IMR-90 (cell line): ENCODE measurements around the gene SLC19A2. TPM values are rescaled to one million over a fixed set of nuclear protein-coding genes. Genes with fewer than 3 reads are reported as not detected.

Source experiments
- ATAC-seq: fragments of 200-7000 bp; cut with Tn5 transposase; 2 replicates; pipeline ENCODE4 v1.9.1; 2020; ENCODE audit warnings: low read depth, mild to moderate bottlenecking, moderate library complexity
- BruUV-seq: library from RNA; stranded (reverse); fragments of 400-500 nt; replicated peaks from 2 replicates; lab custom pipeline; 2021; lab: Mats Ljungman, UMichigan
- CTCF ChIA-PET: fragments of 300-600 bp; formaldehyde crosslinking; extraction: SDS; loops from one replicate; lab custom pipeline; 2021; ENCODE audit warnings: antibody characterized with exemption; lab: Yijun Ruan, JAX
- POLR2A ChIA-PET: fragments of 300-600 bp; sonication (Branson Sonifier 250); formaldehyde crosslinking; loops from one replicate; lab custom pipeline; 2022; ENCODE audit warnings: antibody characterized with exemption; ENCODE audit not compliant: unreplicated experiment; lab: Charles Lee
- DNase-seq: peaks from one replicate; pipeline ENCODE4 v3.0.0; 2013
- H2AFZ ChIP-seq: replicated peaks from 2 replicates; pipeline ENCODE3; 2013; ENCODE audit warnings: low read length, mild to moderate bottlenecking; ENCODE audit not compliant: poor library complexity
- H2AK5ac ChIP-seq: 2 replicates; pipeline ENCODE4 v1.6.1; 2013; ENCODE audit warnings: low read depth, low read length, inconsistent platforms
- H2AK9ac ChIP-seq: replicated peaks from 2 replicates; pipeline ENCODE3; 2013; ENCODE audit warnings: mild to moderate bottlenecking, low read depth, low read length, moderate library complexity; ENCODE audit not compliant: poor library complexity
- H2BK120ac ChIP-seq: 2 replicates; pipeline ENCODE4 v1.6.1; 2013; ENCODE audit warnings: low read depth, low read length, inconsistent platforms
- H2BK15ac ChIP-seq: 3 replicates; pipeline ENCODE4 v1.6.1; 2013; ENCODE audit warnings: low read depth, low read length, inconsistent platforms
- H2BK20ac ChIP-seq: 2 replicates; pipeline ENCODE4 v1.6.1; 2013; ENCODE audit warnings: low read depth, mild to moderate bottlenecking, inconsistent platforms, low read length, moderate library complexity
- H2BK5ac ChIP-seq: 2 replicates; pipeline ENCODE4 v1.6.1; 2013; ENCODE audit warnings: mild to moderate bottlenecking, low read depth, low read length, inconsistent platforms; ENCODE audit not compliant: poor library complexity, severe bottlenecking
- H3K14ac ChIP-seq: replicated peaks from 2 replicates; pipeline ENCODE4 v1.6.1; 2013; ENCODE audit warnings: low read depth, low read length, inconsistent platforms
- H3K18ac ChIP-seq: 2 replicates; pipeline ENCODE4 v1.6.1; 2013; ENCODE audit warnings: low read depth, low read length, control low read depth
- H3K23ac ChIP-seq: 2 replicates; pipeline ENCODE4 v1.6.1; 2013; ENCODE audit warnings: low read depth, low read length, inconsistent platforms
- H3K27ac ChIP-seq: 2 replicates; pipeline ENCODE4 v1.5.1; 2013; ENCODE audit warnings: mild to moderate bottlenecking, control low read depth, low read length; ENCODE audit not compliant: insufficient read depth
- H3K27me3 ChIP-seq: 2 replicates; pipeline ENCODE4 v1.6.1; 2013; ENCODE audit warnings: low read length; ENCODE audit not compliant: control insufficient read depth, insufficient read depth
- H3K36me3 ChIP-seq: 2 replicates; pipeline ENCODE4 v1.6.1; 2013; ENCODE audit warnings: low read length, mixed read lengths; ENCODE audit not compliant: control insufficient read depth, insufficient read depth
- H3K4ac ChIP-seq: 2 replicates; pipeline ENCODE4 v1.6.1; 2013; ENCODE audit warnings: low read depth, low read length, inconsistent platforms
- H3K4me1 ChIP-seq: 2 replicates; pipeline ENCODE4 v1.6.1; 2013; ENCODE audit warnings: low read length, mixed read lengths; ENCODE audit not compliant: control insufficient read depth, insufficient read depth
- H3K4me2 ChIP-seq: 2 replicates; pipeline ENCODE4 v1.6.1; 2013; ENCODE audit warnings: low read depth, mild to moderate bottlenecking, control low read depth, low read length, moderate library complexity
- H3K4me3 ChIP-seq: 2 replicates; pipeline ENCODE4 v1.5.1; 2013; ENCODE audit warnings: low read depth, mild to moderate bottlenecking, control low read depth, low read length, moderate library complexity; ENCODE audit not compliant: insufficient read depth
- H3K56ac ChIP-seq: 2 replicates; pipeline ENCODE4 v1.6.1; 2013; ENCODE audit warnings: low read length, inconsistent platforms; ENCODE audit not compliant: insufficient read depth; ENCODE audit errors: extremely low read depth
- H3K79me1 ChIP-seq, 2 experiments: 2 replicates each; pipeline ENCODE4 v1.6.1; 2013; ENCODE audit warnings: low read length in 2 of 2, inconsistent platforms in 1 of 2, low read depth in 1 of 2
- H3K9ac ChIP-seq: 2 replicates; pipeline ENCODE4 v1.6.1; 2013; ENCODE audit warnings: low read depth, low read length, control low read depth
- H3K9me1 ChIP-seq: 2 replicates; pipeline ENCODE4 v1.6.1; 2013; ENCODE audit warnings: low read length, inconsistent platforms; ENCODE audit not compliant: insufficient read depth
- H3K9me3 ChIP-seq: 2 replicates; pipeline ENCODE4 v1.6.1; 2013; ENCODE audit warnings: low read length; ENCODE audit not compliant: control insufficient read depth, insufficient read depth
- H4K20me1 ChIP-seq: 2 replicates; pipeline ENCODE4 v1.6.1; 2013; ENCODE audit warnings: low read length, inconsistent platforms; ENCODE audit not compliant: insufficient read depth
- H4K5ac ChIP-seq: 2 replicates; pipeline ENCODE4 v1.6.1; 2013; ENCODE audit warnings: mild to moderate bottlenecking, low read depth, low read length, control low read depth
- H4K8ac ChIP-seq, 2 experiments: 2 replicates each; pipeline ENCODE4 v1.6.1; 2013; ENCODE audit warnings: low read depth in 2 of 2, low read length in 2 of 2, control low read depth in 1 of 2, inconsistent platforms in 1 of 2
- H4K91ac ChIP-seq: 2 replicates; pipeline ENCODE4 v1.6.1; 2013; ENCODE audit warnings: low read depth, low read length, inconsistent platforms; ENCODE audit not compliant: insufficient read depth
- BHLHE40 ChIP-seq: fragments of 150-350 bp; IDR thresholded peaks from 2 replicates; pipeline ENCODE4 v1.6.1; 2016; ENCODE audit warnings: mild to moderate bottlenecking, low read depth, low read length
- CEBPB ChIP-seq: IDR thresholded peaks from 2 replicates; pipeline ENCODE4 v1.6.1; 2012; ENCODE audit warnings: low read depth, low read length, improper control_type of control experiment
- CHD1 ChIP-seq: IDR thresholded peaks from 2 replicates; pipeline ENCODE4 v1.6.1; 2012; ENCODE audit warnings: low read depth, low read length, improper control_type of control experiment
- MAFK ChIP-seq: IDR thresholded peaks from 2 replicates; pipeline ENCODE4 v1.6.1; 2012; ENCODE audit warnings: low read depth, low read length, improper control_type of control experiment
- MAZ ChIP-seq: IDR thresholded peaks from 2 replicates; pipeline ENCODE4 v1.6.1; 2012; ENCODE audit warnings: low read depth, mild to moderate bottlenecking, low read length, improper control_type of control experiment, moderate library complexity, borderline replicate concordance
- MXI1 ChIP-seq: IDR thresholded peaks from 2 replicates; pipeline ENCODE4 v1.6.1; 2012; ENCODE audit warnings: low read depth, mild to moderate bottlenecking, low read length, moderate library complexity, borderline replicate concordance
- NFE2L2 ChIP-seq: fragments of 150-350 bp; IDR thresholded peaks from 2 replicates; pipeline ENCODE4 v1.6.1; 2016; ENCODE audit warnings: low read depth, mild to moderate bottlenecking, low read length
- POLR2A ChIP-seq: IDR thresholded peaks from 2 replicates; pipeline ENCODE4 v1.6.1; 2012; ENCODE audit warnings: mild to moderate bottlenecking, low read depth, low read length
- RAD21 ChIP-seq: IDR thresholded peaks from 2 replicates; pipeline ENCODE4 v1.6.1; 2012; ENCODE audit warnings: low read length, improper control_type of control experiment
- RCOR1 ChIP-seq: IDR thresholded peaks from 2 replicates; pipeline ENCODE4 v1.6.1; 2012; ENCODE audit warnings: mild to moderate bottlenecking, low read length, improper control_type of control experiment; ENCODE audit not compliant: insufficient replicate concordance
- RFX5 ChIP-seq: IDR thresholded peaks from 2 replicates; pipeline ENCODE4 v1.8.0; 2012; ENCODE audit warnings: low read depth, mild to moderate bottlenecking, low read length, moderate library complexity
- SMC3 ChIP-seq: fragments of 150-350 bp; IDR thresholded peaks from 2 replicates; pipeline ENCODE4 v1.6.1; 2016; ENCODE audit warnings: low read depth, mild to moderate bottlenecking, antibody characterized with exemption, low read length, moderate library complexity
- dilution Hi-C: fragments of 300-500 bp; cut with HindIII; formaldehyde crosslinking; loops from one replicate; pipeline ENCODE4 v1.14.3; 2018; ENCODE audit warnings: low sequenced_read_pairs; ENCODE audit not compliant: unreplicated experiment
- in situ Hi-C: fragments of 300-500 bp; cut with MboI; formaldehyde crosslinking; loops from 3 replicates; pipeline ENCODE4 v1.14.3; 2019; ENCODE audit warnings: low sequenced_read_pairs, inconsistent platforms, mixed read lengths
- intact Hi-C: fragments of 100-400 bp; cut with micrococcal nuclease; formaldehyde crosslinking; loops from 2 replicates; pipeline ENCODE4 v1.10.0; 2022
- polyA plus RNA-seq, 3 experiments: library from polyadenylated mRNA; depleted of rRNA; stranded (reverse); fragments of >200 nt; gene quantifications; 2 replicates each; pipeline ENCODE4 v1.2.3, GENCODE V29; 2012; ENCODE audit warnings: low replicate concordance in 1 of 3
- total RNA-seq: library from RNA; depleted of rRNA; stranded (reverse); fragments of >200 nt; gene quantifications from 2 replicates; pipeline ENCODE4 v1.2.3, GENCODE V29; 2012
- TF ChIP-seq, protein P1 (sequence below): fragments of 150-350 bp; IDR thresholded peaks from 2 replicates; pipeline ENCODE4 v1.6.1; 2017; ENCODE audit warnings: mild to moderate bottlenecking, antibody characterized with exemption, low read length, low read depth
- TF ChIP-seq, protein P2 (sequence below): fragments of 150-350 bp; IDR thresholded peaks from 2 replicates; pipeline ENCODE4 v1.6.1; 2016; ENCODE audit warnings: low read depth, mild to moderate bottlenecking, low read length, moderate library complexity, borderline replicate concordance
- TF ChIP-seq, protein P3 (sequence below): conservative IDR thresholded peaks from 2 replicates; pipeline ENCODE4 v1.5.1; 2012; ENCODE audit warnings: mild to moderate bottlenecking, low read depth, low read length, improper control_type of control experiment

SLC19A2 gene
- total and polyA plus RNA-seq, 2 of the 4 experiments (the other 2 are of a cell fraction): 3.6 to 5.2 TPM

DNA sequence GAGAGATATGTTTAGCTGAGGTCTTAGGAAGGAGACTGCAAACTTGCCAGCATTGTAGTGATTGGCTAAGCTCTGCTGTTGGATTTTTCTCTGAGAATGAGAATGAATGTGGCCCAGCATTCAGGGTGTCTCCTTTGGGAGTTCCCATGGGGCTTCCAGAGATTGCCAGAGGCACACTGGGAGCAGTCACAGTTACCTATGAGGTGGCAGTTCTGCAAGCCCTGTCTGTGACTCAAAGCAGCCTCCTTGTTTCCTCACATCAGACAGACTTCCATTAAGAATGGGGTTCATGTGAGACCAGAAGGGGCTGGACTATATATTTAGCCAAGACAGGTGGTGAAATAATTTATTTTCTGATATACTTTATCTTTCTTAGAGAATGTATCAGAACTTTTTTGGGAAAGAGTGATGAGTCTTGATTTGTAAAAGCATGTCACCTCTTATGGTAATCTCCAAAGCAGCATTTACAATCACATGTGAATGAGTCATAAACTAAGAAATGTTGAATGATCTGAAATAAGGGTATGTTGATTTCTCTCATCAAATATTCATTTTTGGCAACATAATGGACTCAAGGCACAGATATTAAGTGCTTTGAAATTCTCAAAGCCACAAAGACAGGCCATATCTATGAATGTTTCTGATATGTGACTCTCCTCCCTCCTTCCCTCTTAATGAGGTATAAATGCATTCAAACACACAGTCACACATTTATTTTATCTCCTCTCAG is 9.5 kb upstream of the SLC19A2 start:
- H3K9ac ChIP-seq: no peak overlapping the region
- no peaks in the 10 kb centered on the region for H3K4me1 ChIP-seq
- H2BK20ac ChIP-seq: no peak overlapping the region
- H2BK15ac ChIP-seq: no peak overlapping the region
- H3K27me3 ChIP-seq: no peaks in the 10 kb centered on the region
- no peak overlapping the region for H3K18ac ChIP-seq
- H3K9me3 ChIP-seq: no peaks in the 10 kb centered on the region
- H4K91ac ChIP-seq: no peak overlapping the region
- no TSS peak for BruUV-seq
- no peak overlapping the region for H3K4me2 ChIP-seq
- no peak overlapping the region for H3K14ac ChIP-seq
- TF ChIP-seq RFX5 (no peak), CHD1 (no peak), NFE2L2 (no peak), CEBPB (no peak), MXI1 (no peak), SMC3 (no peak), MAZ (no peak), RCOR1 (no peak), MAFK (no peak), POLR2A (no peak), BHLHE40 (no peak), RAD21 (no peak)
- TF ChIP-seq, protein P1, sequence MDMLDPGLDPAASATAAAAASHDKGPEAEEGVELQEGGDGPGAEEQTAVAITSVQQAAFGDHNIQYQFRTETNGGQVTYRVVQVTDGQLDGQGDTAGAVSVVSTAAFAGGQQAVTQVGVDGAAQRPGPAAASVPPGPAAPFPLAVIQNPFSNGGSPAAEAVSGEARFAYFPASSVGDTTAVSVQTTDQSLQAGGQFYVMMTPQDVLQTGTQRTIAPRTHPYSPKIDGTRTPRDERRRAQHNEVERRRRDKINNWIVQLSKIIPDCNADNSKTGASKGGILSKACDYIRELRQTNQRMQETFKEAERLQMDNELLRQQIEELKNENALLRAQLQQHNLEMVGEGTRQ: no peak
- TF ChIP-seq, protein P2, sequence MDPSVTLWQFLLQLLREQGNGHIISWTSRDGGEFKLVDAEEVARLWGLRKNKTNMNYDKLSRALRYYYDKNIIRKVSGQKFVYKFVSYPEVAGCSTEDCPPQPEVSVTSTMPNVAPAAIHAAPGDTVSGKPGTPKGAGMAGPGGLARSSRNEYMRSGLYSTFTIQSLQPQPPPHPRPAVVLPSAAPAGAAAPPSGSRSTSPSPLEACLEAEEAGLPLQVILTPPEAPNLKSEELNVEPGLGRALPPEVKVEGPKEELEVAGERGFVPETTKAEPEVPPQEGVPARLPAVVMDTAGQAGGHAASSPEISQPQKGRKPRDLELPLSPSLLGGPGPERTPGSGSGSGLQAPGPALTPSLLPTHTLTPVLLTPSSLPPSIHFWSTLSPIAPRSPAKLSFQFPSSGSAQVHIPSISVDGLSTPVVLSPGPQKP: no peak
- TF ChIP-seq, protein P3, sequence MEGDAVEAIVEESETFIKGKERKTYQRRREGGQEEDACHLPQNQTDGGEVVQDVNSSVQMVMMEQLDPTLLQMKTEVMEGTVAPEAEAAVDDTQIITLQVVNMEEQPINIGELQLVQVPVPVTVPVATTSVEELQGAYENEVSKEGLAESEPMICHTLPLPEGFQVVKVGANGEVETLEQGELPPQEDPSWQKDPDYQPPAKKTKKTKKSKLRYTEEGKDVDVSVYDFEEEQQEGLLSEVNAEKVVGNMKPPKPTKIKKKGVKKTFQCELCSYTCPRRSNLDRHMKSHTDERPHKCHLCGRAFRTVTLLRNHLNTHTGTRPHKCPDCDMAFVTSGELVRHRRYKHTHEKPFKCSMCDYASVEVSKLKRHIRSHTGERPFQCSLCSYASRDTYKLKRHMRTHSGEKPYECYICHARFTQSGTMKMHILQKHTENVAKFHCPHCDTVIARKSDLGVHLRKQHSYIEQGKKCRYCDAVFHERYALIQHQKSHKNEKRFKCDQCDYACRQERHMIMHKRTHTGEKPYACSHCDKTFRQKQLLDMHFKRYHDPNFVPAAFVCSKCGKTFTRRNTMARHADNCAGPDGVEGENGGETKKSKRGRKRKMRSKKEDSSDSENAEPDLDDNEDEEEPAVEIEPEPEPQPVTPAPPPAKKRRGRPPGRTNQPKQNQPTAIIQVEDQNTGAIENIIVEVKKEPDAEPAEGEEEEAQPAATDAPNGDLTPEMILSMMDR: no peak
- H3K9me1 ChIP-seq: no peaks in the 10 kb centered on the region
- no peak overlapping the region for H3K4ac ChIP-seq
- no peak overlapping the region for H2AK9ac ChIP-seq
- in situ Hi-C loops (no loop called here), dilution Hi-C loops (no loop called here), intact Hi-C loops (no loop called here)
- no peaks in the 10 kb centered on the region for H4K20me1 ChIP-seq
- CTCF ChIA-PET: interaction anchor here (0.6 kb wide), 1 partner anchor 14 kb away, joined by 3 read pairs; no protein-coding TSS in a partner anchor
- no peaks in the 10 kb centered on the region for H3K79me1 ChIP-seq
- POLR2A ChIA-PET: no interaction called here
- H2BK5ac ChIP-seq: no peak overlapping the region
- H3K56ac ChIP-seq: no peak overlapping the region
- no peak overlapping the region for H4K5ac ChIP-seq
- H3K27ac ChIP-seq: no peak overlapping the region
- H3K36me3 ChIP-seq: no peaks in the 10 kb centered on the region
- no peak overlapping the region for H4K8ac ChIP-seq
- ATAC-seq (peak; percentile 27; the same call in 1 of the 2 replicates), DNase-seq (no peak)
- H2AFZ ChIP-seq: no peak overlapping the region
- H2BK120ac ChIP-seq: no peak overlapping the region
- no peak overlapping the region for H3K4me3 ChIP-seq
- no peak overlapping the region for H3K23ac ChIP-seq
- no peak overlapping the region for H2AK5ac ChIP-seq
